ENCODE data around the gene PPP5C. TPM values are rescaled to one million over a fixed set of nuclear protein-coding genes. Genes with fewer than 3 reads are reported as not detected.
"Not testable (repeated sequence)": the region's sequence is repeated elsewhere in the genome, so short reads cannot be mapped to it uniquely, and the experiment has no call there.

Gene PPP5C
- total RNA-seq, 4 donors from 2014 or later, result 33.8 to 51.3 (median 43.2) TPM

- Histone ChIP-seq H3K36me3 (no peaks in the 10 kb centered on the region), H3K4me3 (no peak overlapping the region), H3K27ac (no peak overlapping the region), H3K9me3 (no peaks in the 10 kb centered on the region), H3K27me3 (peaks cover 0 to 100% (median 7%) of the 10 kb centered on the region in 4 donors), H3K4me1 (peaks cover 0 to 24% (median 6%) of the 10 kb centered on the region in 3 donors)
- 72 to 73% methylated on average over 14 to 17 of the region's 17 CpGs for WGBS, 2 donors
- no peak for TF ChIP-seq POLR2A (IDR thresholded peaks at IDR 0.05)
- TF ChIP-seq CTCF (IDR thresholded peaks at IDR 0.05), result no peak
- no peak for DNase-seq
- intact Hi-C loops (cut with DNase I), result no loop called here
Observed at GRCh38 chr19:46427518-46428045, 80.7 kb downstream of the PPP5C start.

GRCh38 chr19:46428239-46429135 is 81.6 kb downstream of the PPP5C start, which contains the start of gene PNMA8C:
TSS of gene PNMA8C (minus strand) at chr19:46428936. CDS start at chr19:46428359, 577 bp downstream.
- 13 to 17% methylated on average over 12 to 29 of the region's 52 CpGs for WGBS, 2 donors
- H3K4me3 ChIP-seq, result peak within 1 kb of the TSS in 2 of 4 donors; percentile 18 to 45
- peaks cover 0 to 24% (median 6%) of the 10 kb centered on the region in 3 donors for H3K4me1 ChIP-seq
- TF ChIP-seq CTCF (IDR thresholded peaks at IDR 0.05) (no peak), POLR2A (IDR thresholded peaks at IDR 0.05) (no peak)
- H3K9me3 ChIP-seq, result no peaks in the 10 kb centered on the region
- DNase-seq, result no peak
- peaks cover 0 to 98% (median 7%) of the 10 kb centered on the region in 4 donors for H3K27me3 ChIP-seq
- H3K36me3 ChIP-seq, result no peaks in the 10 kb centered on the region
- intact Hi-C loops (cut with DNase I), result no loop called here
- no peak within 1 kb of the TSS for H3K27ac ChIP-seq

GRCh38 chr19:46429999-46430398 is 83.1 kb downstream of the PPP5C start:
- WGBS, 2 donors, result 56 to 72% methylated on average over 4 of the region's 4 CpGs
- Histone ChIP-seq H3K4me3 (no peak overlapping the region), H3K4me1 (peaks cover 0 to 24% (median 6%) of the 10 kb centered on the region in 3 donors), H3K27me3 (peaks cover 0 to 98% (median 7%) of the 10 kb centered on the region in 4 donors), H3K27ac (no peak overlapping the region), H3K9me3 (no peaks in the 10 kb centered on the region), H3K36me3 (no peaks in the 10 kb centered on the region)
- DNase-seq, result no peak
- intact Hi-C loops (cut with DNase I), result no loop called here
- TF ChIP-seq POLR2A (IDR thresholded peaks at IDR 0.05), result no peak
- no peak for TF ChIP-seq CTCF (IDR thresholded peaks at IDR 0.05)

- intact Hi-C loops (cut with DNase I), result no loop called here
- Histone ChIP-seq H3K4me3 (no peak overlapping the region), H3K9me3 (no peaks in the 10 kb centered on the region), H3K4me1 (peaks cover 0 to 14% (median 6%) of the 10 kb centered on the region in 3 donors), H3K27ac (no peak overlapping the region), H3K36me3 (no peaks in the 10 kb centered on the region), H3K27me3 (peaks cover 0 to 94% (median 4%) of the 10 kb centered on the region in 4 donors)
- no peak for DNase-seq
- TF ChIP-seq CTCF (IDR thresholded peaks at IDR 0.05) (no peak), POLR2A (IDR thresholded peaks at IDR 0.05) (no peak)
- 57 to 58% methylated on average over 6 to 8 of the region's 10 CpGs for WGBS, 2 donors
Observed at GRCh38 chr19:46431824-46432223, 84.9 kb downstream of the PPP5C start.

- H3K27ac ChIP-seq; H3K4me1 ChIP-seq; H3K36me3 ChIP-seq; intact Hi-C loops (cut with DNase I); H3K4me3 ChIP-seq; H3K9me3 ChIP-seq; DNase-seq: not testable (repeated sequence)
- WGBS, 2 donors, result 34 to 49% methylated on average over 7 of the region's 7 CpGs
- peaks cover 0 to 87% (median 2%) of the 10 kb centered on the region in 4 donors for H3K27me3 ChIP-seq
Observed at GRCh38 chr19:46433470-46433869, 86.6 kb downstream of the PPP5C start.
